ENCODE results near the gene CRAMP1. TPM values are rescaled to one million over a fixed set of nuclear protein-coding genes. Genes with fewer than 3 reads are reported as not detected.

The CRAMP1 gene
- total RNA-seq, 4 donors from 2014 or later: 11.6 to 30.6 (median 17.8) TPM

- TF ChIP-seq, protein P1, sequence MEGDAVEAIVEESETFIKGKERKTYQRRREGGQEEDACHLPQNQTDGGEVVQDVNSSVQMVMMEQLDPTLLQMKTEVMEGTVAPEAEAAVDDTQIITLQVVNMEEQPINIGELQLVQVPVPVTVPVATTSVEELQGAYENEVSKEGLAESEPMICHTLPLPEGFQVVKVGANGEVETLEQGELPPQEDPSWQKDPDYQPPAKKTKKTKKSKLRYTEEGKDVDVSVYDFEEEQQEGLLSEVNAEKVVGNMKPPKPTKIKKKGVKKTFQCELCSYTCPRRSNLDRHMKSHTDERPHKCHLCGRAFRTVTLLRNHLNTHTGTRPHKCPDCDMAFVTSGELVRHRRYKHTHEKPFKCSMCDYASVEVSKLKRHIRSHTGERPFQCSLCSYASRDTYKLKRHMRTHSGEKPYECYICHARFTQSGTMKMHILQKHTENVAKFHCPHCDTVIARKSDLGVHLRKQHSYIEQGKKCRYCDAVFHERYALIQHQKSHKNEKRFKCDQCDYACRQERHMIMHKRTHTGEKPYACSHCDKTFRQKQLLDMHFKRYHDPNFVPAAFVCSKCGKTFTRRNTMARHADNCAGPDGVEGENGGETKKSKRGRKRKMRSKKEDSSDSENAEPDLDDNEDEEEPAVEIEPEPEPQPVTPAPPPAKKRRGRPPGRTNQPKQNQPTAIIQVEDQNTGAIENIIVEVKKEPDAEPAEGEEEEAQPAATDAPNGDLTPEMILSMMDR (IDR thresholded peaks at IDR 0.05): no peak
- TF ChIP-seq POLR2A (IDR thresholded peaks at IDR 0.05) (no peak), EP300 (IDR thresholded peaks at IDR 0.05) (no peak)
- Histone ChIP-seq H3K4me3 (no peak overlapping the region), H3K27ac (no peak overlapping the region), H3K9me3 (no peaks in the 10 kb centered on the region), H3K4me1 (peaks cover 0 to 53% (median 27%) of the 10 kb centered on the region in 4 donors), H3K27me3 (no peaks in the 10 kb centered on the region), H3K36me3 (peaks cover 0 to 5% (median 0%) of the 10 kb centered on the region in 3 donors)
- no peak for DNase-seq (ENCODE audit: low spot score in 2 of 2)
- WGBS, 2 donors: 71 to 72% methylated on average over 12 to 14 of the region's 15 CpGs
Observed at GRCh38 chr16:1709356-1709755, 97.2 kb downstream of the CRAMP1 start.

DNA sequence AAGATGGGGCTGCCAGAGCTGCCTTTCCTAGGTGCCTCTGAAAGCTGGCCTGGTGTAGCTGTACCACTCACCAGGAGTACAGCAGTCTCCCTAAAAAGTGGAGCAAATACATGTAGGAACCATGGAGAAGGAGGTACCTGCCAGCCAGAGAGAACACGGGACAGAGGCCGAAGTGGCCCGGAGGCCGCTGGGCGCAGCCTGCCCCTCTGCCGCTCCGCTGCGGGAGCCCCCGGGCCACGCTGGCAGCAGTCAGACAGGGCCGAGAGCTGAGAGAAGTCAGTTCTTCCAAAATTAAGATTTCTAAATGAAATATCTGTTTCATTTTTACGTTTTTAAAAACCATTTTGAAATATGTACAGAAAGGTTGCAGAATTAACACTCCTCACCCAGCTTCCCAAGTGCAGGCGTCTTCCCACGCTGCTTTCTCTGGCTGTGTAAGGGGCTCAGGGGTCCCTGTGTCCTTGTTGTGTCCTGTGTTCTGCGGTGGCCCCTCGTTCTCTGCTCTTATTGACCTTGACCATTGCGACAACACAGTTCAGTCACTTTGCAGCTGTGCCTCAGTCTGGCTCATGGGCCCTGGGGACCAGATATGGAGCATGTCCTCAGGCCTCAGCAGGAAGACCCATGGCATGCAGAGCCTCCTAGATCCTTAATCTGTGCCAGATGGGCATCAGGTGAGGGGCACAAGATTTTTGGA lies 98.8 kb downstream of the CRAMP1 start:
- H3K36me3 ChIP-seq: peaks cover 0 to 5% (median 0%) of the 10 kb centered on the region in 3 donors
- no peak overlapping the region for H3K4me3 ChIP-seq
- no peaks in the 10 kb centered on the region for H3K27me3 ChIP-seq
- TF ChIP-seq EP300 (IDR thresholded peaks at IDR 0.05) (no peak), POLR2A (IDR thresholded peaks at IDR 0.05) (no peak)
- TF ChIP-seq, protein P1 (IDR thresholded peaks at IDR 0.05): no peak
- DNase-seq (ENCODE audit: low spot score in 2 of 2): no peak
- no peaks in the 10 kb centered on the region for H3K9me3 ChIP-seq
- 83 to 85% methylated on average over 17 of the region's 17 CpGs for WGBS, 2 donors
- peaks cover 0 to 55% (median 20%) of the 10 kb centered on the region in 4 donors for H3K4me1 ChIP-seq
- H3K27ac ChIP-seq: no peak overlapping the region

DNA sequence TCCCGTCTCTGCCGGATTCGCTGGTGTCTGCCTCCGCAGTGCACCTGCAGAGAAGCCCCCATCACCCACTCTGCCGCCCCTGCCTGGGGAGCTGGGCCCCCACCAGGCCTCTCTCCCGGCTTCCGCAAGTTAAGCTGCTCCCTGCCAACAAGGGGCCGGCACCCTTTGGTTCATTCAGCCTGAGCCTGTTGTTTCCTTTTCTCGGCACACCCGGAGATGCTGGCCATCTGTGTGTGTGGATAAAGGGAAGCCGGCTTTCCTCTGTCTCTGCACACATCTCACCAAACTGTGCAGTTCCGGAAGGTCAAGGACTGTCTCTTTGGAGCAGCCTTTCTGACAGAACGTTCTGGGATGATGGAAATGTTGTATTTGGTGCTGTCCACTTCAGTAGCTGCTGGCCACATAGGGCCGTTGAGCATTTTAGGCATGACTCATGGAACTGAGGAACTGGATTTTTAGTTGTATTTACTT lies 100.7 kb downstream of the CRAMP1 start:
- 70 to 77% methylated on average over 14 of the region's 14 CpGs for WGBS, 2 donors
- Histone ChIP-seq H3K4me3 (no peak overlapping the region), H3K9me3 (no peaks in the 10 kb centered on the region), H3K4me1 (peaks cover 0 to 46% (median 12%) of the 10 kb centered on the region in 4 donors), H3K27ac (no peak overlapping the region), H3K36me3 (peaks cover 0 to 5% (median 0%) of the 10 kb centered on the region in 3 donors), H3K27me3 (no peaks in the 10 kb centered on the region)
- no peak for TF ChIP-seq EP300 (IDR thresholded peaks at IDR 0.05)
- no peak for TF ChIP-seq POLR2A (IDR thresholded peaks at IDR 0.05)
- TF ChIP-seq, protein P1 (IDR thresholded peaks at IDR 0.05): no peak
- DNase-seq (ENCODE audit: low spot score in 2 of 2): no peak

GRCh38 chr16:1713331-1713730 lies 101.2 kb downstream of the CRAMP1 start:
- no peak overlapping the region for H3K4me3 ChIP-seq
- WGBS, 2 donors: 75 to 77% methylated on average over 7 of the region's 7 CpGs
- no peak for DNase-seq (ENCODE audit: low spot score in 2 of 2)
- TF ChIP-seq, protein P1 (IDR thresholded peaks at IDR 0.05): no peak
- TF ChIP-seq POLR2A (IDR thresholded peaks at IDR 0.05) (no peak), EP300 (IDR thresholded peaks at IDR 0.05) (no peak)
- peak overlapping the region in 1 of 4 donors; percentile 70 for H3K27ac ChIP-seq
- H3K4me1 ChIP-seq: peaks cover 0 to 41% (median 7%) of the 10 kb centered on the region in 4 donors
- H3K9me3 ChIP-seq: no peaks in the 10 kb centered on the region
- H3K27me3 ChIP-seq: no peaks in the 10 kb centered on the region
- H3K36me3 ChIP-seq: peaks cover 0 to 5% (median 0%) of the 10 kb centered on the region in 3 donors

- Histone ChIP-seq H3K9me3 (no peaks in the 10 kb centered on the region), H3K27ac (peak overlapping the region in 1 of 4 donors; percentile 70), H3K4me3 (no peak overlapping the region), H3K27me3 (no peaks in the 10 kb centered on the region), H3K36me3 (peaks cover 0 to 5% (median 0%) of the 10 kb centered on the region in 3 donors), H3K4me1 (peaks cover 0 to 35% (median 5%) of the 10 kb centered on the region in 4 donors)
- DNase-seq (ENCODE audit: low spot score in 2 of 2): no peak
- 71 to 79% methylated on average over 11 to 14 of the region's 14 CpGs for WGBS, 2 donors
- TF ChIP-seq, protein P1 (IDR thresholded peaks at IDR 0.05): no peak
- no peak for TF ChIP-seq POLR2A (IDR thresholded peaks at IDR 0.05)
- no peak for TF ChIP-seq EP300 (IDR thresholded peaks at IDR 0.05)
Observed at GRCh38 chr16:1713933-1714332, 101.8 kb downstream of the CRAMP1 start.

Measured in tibial nerve (tissue), 4 donors.